IgD-negative memory B cell (primary cell): ENCODE results near the gene IL1R1. TPM values are rescaled to one million over a fixed set of nuclear protein-coding genes. Genes with fewer than 3 reads are reported as not detected.
"Not testable (repeated sequence)": the region's sequence is repeated elsewhere in the genome, so short reads cannot be mapped to it uniquely, and the experiment has no call there.

Experiments
- H3K27ac Mint-ChIP-seq, 3 donors: one replicate each; pipeline ENCODE4 v1.8.0; 2020 to 2022; ENCODE audit warnings: mild to moderate bottlenecking in 3 of 3, mixed read lengths in 3 of 3, moderate library complexity in 1 of 3
- H3K27me3 Mint-ChIP-seq: one replicate; pipeline ENCODE4 v1.8.0; 2021; ENCODE audit warnings: mixed read lengths
- H3K36me3 Mint-ChIP-seq: one replicate; pipeline ENCODE4 v1.8.0; 2020; ENCODE audit warnings: mild to moderate bottlenecking, mixed read lengths
- H3K4me1 Mint-ChIP-seq, 3 donors: one replicate each; pipeline ENCODE4 v1.8.0; 2020 to 2022; ENCODE audit warnings: mixed read lengths in 3 of 3, mild to moderate bottlenecking in 1 of 3
- H3K4me3 Mint-ChIP-seq, 4 donors: one replicate each; pipeline ENCODE4 v1.8.0; 2020 to 2022; ENCODE audit warnings: mild to moderate bottlenecking in 4 of 4, mixed read lengths in 4 of 4, moderate library complexity in 3 of 4
- H3K9me3 Mint-ChIP-seq, 3 donors: one replicate each; pipeline ENCODE4 v1.8.0; 2020 to 2021; ENCODE audit warnings: mixed read lengths in 3 of 3, mild to moderate bottlenecking in 1 of 3
- polyA plus RNA-seq: library from polyadenylated mRNA; unstranded; fragments of 300-500 nt; fragmentation: Illumina TruSeq; gene quantifications from one replicate; pipeline ENCODE4 v1.2.3, GENCODE V29; 2021

Gene IL1R1
- not detected for polyA plus RNA-seq

- no peak within 1 kb of the TSS for H3K27ac Mint-ChIP-seq
- no peaks in the 10 kb centered on the region for H3K36me3 Mint-ChIP-seq
- H3K4me3 Mint-ChIP-seq, result peak within 1 kb of the TSS in 1 of 4 donors; percentile 5
- no peaks in the 10 kb centered on the region for H3K4me1 Mint-ChIP-seq
- peaks cover 5 to 23% (median 6%) of the 10 kb centered on the region in 3 donors for H3K9me3 Mint-ChIP-seq
- H3K27me3 Mint-ChIP-seq, result peaks cover 38% of the 10 kb centered on the region
Measured at GRCh38 chr2:102141970-102142828, at the start of gene IL1R1. Gene IL1R1, plus strand, starts transcription at chr2:102142746. Its CDS starts 14,979 bp downstream, at chr2:102157725.

- peaks cover 16% of the 10 kb centered on the region for H3K27me3 Mint-ChIP-seq
- H3K27ac Mint-ChIP-seq, result no peak overlapping the region
- peaks cover 3% of the 10 kb centered on the region for H3K36me3 Mint-ChIP-seq
- no peak overlapping the region for H3K4me3 Mint-ChIP-seq
- H3K4me1 Mint-ChIP-seq, result peaks cover 0 to 3% (median 0%) of the 10 kb centered on the region in 3 donors
- peaks cover 3 to 7% (median 3%) of the 10 kb centered on the region in 3 donors for H3K9me3 Mint-ChIP-seq
Measured at GRCh38 chr2:102093662-102094061, 48.9 kb upstream of the IL1R1 start.

GRCh38 chr2:102094917-102095316, 47.6 kb upstream of the IL1R1 start:
- Mint-ChIP-seq H3K27me3 (peaks cover 25% of the 10 kb centered on the region), H3K9me3 (peaks cover 0 to 7% (median 3%) of the 10 kb centered on the region in 3 donors)

GRCh38 chr2:102096103-102096502, 46.4 kb upstream of the IL1R1 start:
- H3K27ac Mint-ChIP-seq, result no peak overlapping the region
- H3K36me3 Mint-ChIP-seq, result peaks cover 2% of the 10 kb centered on the region
- peaks cover 28% of the 10 kb centered on the region for H3K27me3 Mint-ChIP-seq
- peaks cover 0 to 3% (median 0%) of the 10 kb centered on the region in 3 donors for H3K4me1 Mint-ChIP-seq
- no peaks in the 10 kb centered on the region for H3K9me3 Mint-ChIP-seq
- H3K4me3 Mint-ChIP-seq, result no peak overlapping the region

More at GRCh38 chr2:102094917-102095316, 47.6 kb upstream of the IL1R1 start:
- H3K27ac Mint-ChIP-seq, result no peak overlapping the region
- H3K4me3 Mint-ChIP-seq, result no peak overlapping the region
- H3K4me1 Mint-ChIP-seq, result peaks cover 0 to 3% (median 0%) of the 10 kb centered on the region in 3 donors
- peaks cover 2% of the 10 kb centered on the region for H3K36me3 Mint-ChIP-seq

GRCh38 chr2:102098756-102099155, 43.8 kb upstream of the IL1R1 start:
- Mint-ChIP-seq H3K36me3 (no peaks in the 10 kb centered on the region), H3K4me3 (no peak overlapping the region), H3K27me3 (peaks cover 27% of the 10 kb centered on the region), H3K27ac (no peak overlapping the region), H3K4me1 (peaks cover 0 to 3% (median 0%) of the 10 kb centered on the region in 3 donors), H3K9me3 (peaks cover 0 to 12% (median 2%) of the 10 kb centered on the region in 3 donors)

- H3K27ac Mint-ChIP-seq, result no peak overlapping the region
- H3K4me1 Mint-ChIP-seq, result peaks cover 4 to 10% (median 8%) of the 10 kb centered on the region in 3 donors
- H3K4me3 Mint-ChIP-seq, result no peak overlapping the region
- no peaks in the 10 kb centered on the region for H3K36me3 Mint-ChIP-seq
- H3K27me3 Mint-ChIP-seq, result peaks cover 32% of the 10 kb centered on the region
- peaks cover 0 to 12% (median 2%) of the 10 kb centered on the region in 3 donors for H3K9me3 Mint-ChIP-seq
Measured at GRCh38 chr2:102099536-102100298, 42.8 kb upstream of the IL1R1 start.

- Mint-ChIP-seq H3K27ac (no peak overlapping the region), H3K9me3 (peaks cover 0 to 12% (median 2%) of the 10 kb centered on the region in 3 donors), H3K27me3 (peaks cover 35% of the 10 kb centered on the region), H3K4me1 (peaks cover 7 to 14% (median 10%) of the 10 kb centered on the region in 3 donors), H3K4me3 (no peak overlapping the region), H3K36me3 (no peaks in the 10 kb centered on the region)
Measured at GRCh38 chr2:102100371-102101096, 42.0 kb upstream of the IL1R1 start.

- Mint-ChIP-seq H3K27me3 (peaks cover 32% of the 10 kb centered on the region), H3K36me3 (no peaks in the 10 kb centered on the region), H3K4me1 (peaks cover 7 to 14% (median 10%) of the 10 kb centered on the region in 3 donors), H3K9me3 (peaks cover 0 to 12% (median 2%) of the 10 kb centered on the region in 3 donors), H3K4me3 (no peak overlapping the region), H3K27ac (no peak overlapping the region)
Measured at GRCh38 chr2:102101097-102101848, 41.3 kb upstream of the IL1R1 start.

GRCh38 chr2:102101849-102102635, 40.5 kb upstream of the IL1R1 start:
- Mint-ChIP-seq H3K4me3 (peak overlapping the region in 1 of 4 donors; percentile 26), H3K9me3 (peaks cover 0 to 12% (median 2%) of the 10 kb centered on the region in 3 donors)

GRCh38 chr2:102102636-102102948, 40.0 kb upstream of the IL1R1 start:
- Mint-ChIP-seq H3K27me3 (peaks cover 32% of the 10 kb centered on the region), H3K4me1 (peaks cover 7 to 14% (median 10%) of the 10 kb centered on the region in 3 donors), H3K9me3 (peaks cover 0 to 12% (median 2%) of the 10 kb centered on the region in 3 donors)
- H3K27ac Mint-ChIP-seq, H3K4me3 Mint-ChIP-seq, H3K36me3 Mint-ChIP-seq: not testable (repeated sequence)

More at GRCh38 chr2:102101849-102102635, 40.5 kb upstream of the IL1R1 start:
- no peaks in the 10 kb centered on the region for H3K36me3 Mint-ChIP-seq
- H3K27me3 Mint-ChIP-seq, result peaks cover 32% of the 10 kb centered on the region
- no peak overlapping the region for H3K27ac Mint-ChIP-seq
- H3K4me1 Mint-ChIP-seq, result peaks cover 7 to 14% (median 10%) of the 10 kb centered on the region in 3 donors

- peak overlapping the region in 1 of 4 donors; percentile 49 for H3K4me3 Mint-ChIP-seq
- peaks cover 32% of the 10 kb centered on the region for H3K27me3 Mint-ChIP-seq
- no peak overlapping the region for H3K27ac Mint-ChIP-seq
- H3K4me1 Mint-ChIP-seq, result peaks cover 7 to 14% (median 10%) of the 10 kb centered on the region in 3 donors
- no peaks in the 10 kb centered on the region for H3K36me3 Mint-ChIP-seq
- H3K9me3 Mint-ChIP-seq, result peaks cover 0 to 12% (median 2%) of the 10 kb centered on the region in 3 donors
Measured at GRCh38 chr2:102103284-102103683, 39.3 kb upstream of the IL1R1 start.

- Mint-ChIP-seq H3K36me3 (no peaks in the 10 kb centered on the region), H3K27ac (peak overlapping the region in 1 of 3 donors; percentile 76), H3K27me3 (peaks cover 23% of the 10 kb centered on the region), H3K4me1 (peaks cover 7 to 14% (median 10%) of the 10 kb centered on the region in 3 donors), H3K9me3 (peaks cover 0 to 12% (median 2%) of the 10 kb centered on the region in 3 donors), H3K4me3 (peak overlapping the region in 3 of 4 donors; percentile 38 to 84 (median 73))
Measured at GRCh38 chr2:102103992-102104871, 38.3 kb upstream of the IL1R1 start.
